Measurements from ENCODE around the gene MDFI. TPM values are rescaled to one million over a fixed set of nuclear protein-coding genes. Genes with fewer than 3 reads are reported as not detected.

The MDFI gene
- total and polyA plus RNA-seq, 9 of the 15 experiments (the other 6 are each of a cell fraction or from before 2014, with no cell fraction given), result not detected

DNA sequence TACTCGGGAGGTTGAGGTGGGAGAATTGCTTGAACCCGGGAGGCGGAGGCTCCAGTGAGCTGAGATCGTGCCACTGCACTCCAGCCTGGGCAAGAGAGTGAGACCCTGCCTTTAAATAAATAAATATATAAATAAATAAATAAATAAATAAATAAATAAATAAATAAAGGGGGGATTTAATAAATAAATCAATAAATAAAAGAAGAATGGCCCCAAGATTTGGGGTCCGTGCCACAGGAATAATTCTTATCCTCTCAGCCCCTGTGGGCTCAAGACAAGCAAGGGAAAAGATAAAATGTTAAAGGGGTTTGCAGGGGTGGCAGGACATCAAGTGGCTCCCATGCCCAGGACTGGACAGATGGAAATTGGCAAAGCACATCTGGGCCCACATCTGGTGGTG lies 31.2 kb upstream of the MDFI start (continued):
- TF ChIP-seq, protein P1, sequence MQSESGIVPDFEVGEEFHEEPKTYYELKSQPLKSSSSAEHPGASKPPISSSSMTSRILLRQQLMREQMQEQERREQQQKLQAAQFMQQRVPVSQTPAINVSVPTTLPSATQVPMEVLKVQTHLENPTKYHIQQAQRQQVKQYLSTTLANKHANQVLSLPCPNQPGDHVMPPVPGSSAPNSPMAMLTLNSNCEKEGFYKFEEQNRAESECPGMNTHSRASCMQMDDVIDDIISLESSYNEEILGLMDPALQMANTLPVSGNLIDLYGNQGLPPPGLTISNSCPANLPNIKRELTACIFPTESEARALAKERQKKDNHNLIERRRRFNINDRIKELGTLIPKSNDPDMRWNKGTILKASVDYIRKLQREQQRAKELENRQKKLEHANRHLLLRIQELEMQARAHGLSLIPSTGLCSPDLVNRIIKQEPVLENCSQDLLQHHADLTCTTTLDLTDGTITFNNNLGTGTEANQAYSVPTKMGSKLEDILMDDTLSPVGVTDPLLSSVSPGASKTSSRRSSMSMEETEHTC (IDR thresholded peaks at IDR 0.05), result no peak
- TF ChIP-seq JUN (IDR thresholded peaks at IDR 0.05; ENCODE audit: borderline replicate concordance, low read depth, low read length) (no peak), JUN (CRISPR knock-in tag; IDR thresholded peaks at IDR 0.05; ENCODE audit: borderline replicate concordance) (no peak), TCF3 (CRISPR knock-in tag; IDR thresholded peaks at IDR 0.05) (no peak)

DNA sequence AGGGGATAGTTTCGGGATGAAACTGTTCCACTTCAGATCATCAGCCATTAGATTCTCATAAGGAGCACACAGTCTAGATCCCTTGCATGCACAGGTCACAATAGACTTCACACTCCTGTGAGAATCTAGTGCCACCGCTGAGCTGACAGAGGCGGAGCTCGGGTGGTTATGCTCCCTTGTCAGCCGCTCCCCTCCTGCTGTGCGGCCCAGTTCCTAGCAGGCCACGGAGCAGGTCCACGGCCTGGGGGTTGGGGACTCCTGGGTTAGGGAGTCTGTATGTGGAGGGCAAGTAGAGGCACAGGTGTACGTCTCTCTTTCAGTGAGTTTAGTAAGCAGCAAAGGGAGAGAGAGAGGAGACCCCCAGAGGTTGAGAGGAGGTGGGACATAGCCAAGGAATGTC lies 30.5 kb upstream of the MDFI start:
- Histone ChIP-seq H3K4me1 (replicated peaks in 1 of 2; ENCODE audit: control insufficient read depth in 2 of 2, insufficient read depth in 2 of 2, low read length in 2 of 2) (no peaks in the 10 kb centered on the region; a peak in 1 of 5 replicates), H3K79me2 (ENCODE audit: control insufficient read depth, insufficient read depth, low read length) (no peaks in the 10 kb centered on the region), H3K9me1 (ENCODE audit: control insufficient read depth, insufficient read depth, low read length) (no peaks in the 10 kb centered on the region), H3K9me3 (replicated peaks; ENCODE audit: control insufficient read depth, insufficient read depth, low read depth, low read length) (no peaks in the 10 kb centered on the region; the same call in 1 of the 2 replicates), H3K27ac (ENCODE audit: extremely low read depth, low read depth, low read length) (no peak overlapping the region), H3K4me2 (ENCODE audit: insufficient read depth, low read length) (no peak overlapping the region), H4K20me1 (replicated peaks; ENCODE audit: control insufficient read depth, insufficient read depth, low read length) (no peaks in the 10 kb centered on the region), H3K4me3 (no peak overlapping the region), H3K9ac (ENCODE audit: insufficient read depth in 1 of 2, low read depth in 2 of 2, low read length in 2 of 2) (no peak overlapping the region), H2AFZ (ENCODE audit: low read depth, low read length) (no peak overlapping the region), H3K27me3 (ENCODE audit: control insufficient read depth in 2 of 2, insufficient read depth in 2 of 2, low read length in 2 of 2) (peaks cover 29 to 47% of the 10 kb centered on the region in 2 experiments; a peak in 3 of 5 replicates), H3K36me3 (ENCODE audit: control insufficient read depth, insufficient read depth, low read length) (no peaks in the 10 kb centered on the region)
- DNase-seq (ENCODE audit: extremely low read depth in 1 of 4, low spot score in 3 of 4) (no peak), ATAC-seq (peak; percentile 37; the same call in 2 of the 3 replicates), FAIRE-seq (no peak)
- in situ Hi-C loops (cut with MboI), result no loop called here
- WGBS (ENCODE audit: insufficient coverage, low coverage, missing lambda C conversion rate), result 4% methylated on average over 9 of the region's 9 CpGs
- intact Hi-C loops (cut with micrococcal nuclease), result no loop called here
- BruUV-seq (replicated peaks), result no TSS peak
- ChIA-PET CTCF (ENCODE audit: low intra/inter-chr PET ratio) (no interaction called here), POLR2A (interaction anchor here (1.5 kb wide), 1 partner anchor 11 kb away, joined by 6 read pairs; no protein-coding TSS in a partner anchor)
- no peak for TF ChIP-seq MAFF (IDR thresholded peaks at IDR 0.05; ENCODE audit: low read length)
- no peak for TF ChIP-seq ZNF174 (CRISPR knock-in tag; IDR thresholded peaks at IDR 0.05)
- TF ChIP-seq, protein P2, sequence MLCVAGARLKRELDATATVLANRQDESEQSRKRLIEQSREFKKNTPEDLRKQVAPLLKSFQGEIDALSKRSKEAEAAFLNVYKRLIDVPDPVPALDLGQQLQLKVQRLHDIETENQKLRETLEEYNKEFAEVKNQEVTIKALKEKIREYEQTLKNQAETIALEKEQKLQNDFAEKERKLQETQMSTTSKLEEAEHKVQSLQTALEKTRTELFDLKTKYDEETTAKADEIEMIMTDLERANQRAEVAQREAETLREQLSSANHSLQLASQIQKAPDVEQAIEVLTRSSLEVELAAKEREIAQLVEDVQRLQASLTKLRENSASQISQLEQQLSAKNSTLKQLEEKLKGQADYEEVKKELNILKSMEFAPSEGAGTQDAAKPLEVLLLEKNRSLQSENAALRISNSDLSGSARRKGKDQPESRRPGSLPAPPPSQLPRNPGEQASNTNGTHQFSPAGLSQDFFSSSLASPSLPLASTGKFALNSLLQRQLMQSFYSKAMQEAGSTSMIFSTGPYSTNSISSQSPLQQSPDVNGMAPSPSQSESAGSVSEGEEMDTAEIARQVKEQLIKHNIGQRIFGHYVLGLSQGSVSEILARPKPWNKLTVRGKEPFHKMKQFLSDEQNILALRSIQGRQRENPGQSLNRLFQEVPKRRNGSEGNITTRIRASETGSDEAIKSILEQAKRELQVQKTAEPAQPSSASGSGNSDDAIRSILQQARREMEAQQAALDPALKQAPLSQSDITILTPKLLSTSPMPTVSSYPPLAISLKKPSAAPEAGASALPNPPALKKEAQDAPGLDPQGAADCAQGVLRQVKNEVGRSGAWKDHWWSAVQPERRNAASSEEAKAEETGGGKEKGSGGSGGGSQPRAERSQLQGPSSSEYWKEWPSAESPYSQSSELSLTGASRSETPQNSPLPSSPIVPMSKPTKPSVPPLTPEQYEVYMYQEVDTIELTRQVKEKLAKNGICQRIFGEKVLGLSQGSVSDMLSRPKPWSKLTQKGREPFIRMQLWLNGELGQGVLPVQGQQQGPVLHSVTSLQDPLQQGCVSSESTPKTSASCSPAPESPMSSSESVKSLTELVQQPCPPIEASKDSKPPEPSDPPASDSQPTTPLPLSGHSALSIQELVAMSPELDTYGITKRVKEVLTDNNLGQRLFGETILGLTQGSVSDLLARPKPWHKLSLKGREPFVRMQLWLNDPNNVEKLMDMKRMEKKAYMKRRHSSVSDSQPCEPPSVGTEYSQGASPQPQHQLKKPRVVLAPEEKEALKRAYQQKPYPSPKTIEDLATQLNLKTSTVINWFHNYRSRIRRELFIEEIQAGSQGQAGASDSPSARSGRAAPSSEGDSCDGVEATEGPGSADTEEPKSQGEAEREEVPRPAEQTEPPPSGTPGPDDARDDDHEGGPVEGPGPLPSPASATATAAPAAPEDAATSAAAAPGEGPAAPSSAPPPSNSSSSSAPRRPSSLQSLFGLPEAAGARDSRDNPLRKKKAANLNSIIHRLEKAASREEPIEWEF (CRISPR knock-in tag; IDR thresholded peaks at IDR 0.05), result no peak
- no peak for TF ChIP-seq CBX3 (IDR thresholded peaks at IDR 0.05; ENCODE audit: borderline replicate concordance in 1 of 2, low read length in 2 of 2)
- no peak for TF ChIP-seq FOXA1 (IDR thresholded peaks at IDR 0.05; ENCODE audit: borderline replicate concordance)
